SK-N-SH (cell line): ENCODE data around the gene ADGRB2. TPM values are rescaled to one million over a fixed set of nuclear protein-coding genes. Genes with fewer than 3 reads are reported as not detected.
A peak's percentile ranks its signal among the peaks of the same experiment; 100 is the strongest.

Experiments
- CTCF ChIA-PET: fragments of 300-600, 350-600 bp; formaldehyde crosslinking; extraction: SDS; loops from one replicate; lab custom pipeline; 2021; lab: Yijun Ruan, JAX
- POLR2A ChIA-PET: fragments of 350-600 bp; sonication (Branson Sonifier 250); formaldehyde crosslinking; extraction: SDS; loops from one replicate; lab custom pipeline; 2020; ENCODE audit warnings: antibody characterized with exemption, inconsistent platforms; lab: Yijun Ruan, JAX
- DNase-seq: peaks from one replicate; pipeline ENCODE4 v3.0.0; 2012
- H2AFZ ChIP-seq: fragments of 200-600 bp; sonication (generic); 2 replicates; pipeline ENCODE4 v1.8.1; 2016; ENCODE audit warnings: antibody characterized with exemption, mild to moderate bottlenecking, low read depth
- H3F3A ChIP-seq: fragments of 200-600 bp; sonication (generic); replicated peaks from 2 replicates; pipeline ENCODE3; 2016; ENCODE audit warnings: antibody characterized with exemption, mild to moderate bottlenecking; ENCODE audit not compliant: insufficient read depth
- H3K27ac ChIP-seq, 2 experiments: fragments of 200-500 bp in 1 of 2; fragments of 200-600 bp in 1 of 2; sonication (Bioruptor generic) in 1 of 2; sonication (generic), shearing (Covaris generic) in 1 of 2; 2 replicates each; pipeline versions ENCODE4 v1.5.1 to v1.6.1; 2014 to 2016; ENCODE audit warnings: low read depth in 2 of 2, inconsistent platforms in 1 of 2, low read length in 1 of 2, mild to moderate bottlenecking in 1 of 2, mixed read lengths in 1 of 2
- H3K27me3 ChIP-seq: fragments of 200-600 bp; sonication (generic), shearing (Covaris generic); 2 replicates; pipeline ENCODE4 v1.6.1; 2016; ENCODE audit warnings: mixed run types; ENCODE audit not compliant: insufficient read depth
- H3K36me3 ChIP-seq, 2 experiments: fragments of 200-500 bp in 1 of 2; fragments of 200-600 bp in 1 of 2; sonication (Bioruptor generic) in 1 of 2; sonication (generic) in 1 of 2; replicated peaks in 1 of 2; 2 replicates each; pipeline versions ENCODE3 to v1.5.1; 2014 to 2016; ENCODE audit warnings: low read length in 1 of 2, mild to moderate bottlenecking in 1 of 2; ENCODE audit not compliant: insufficient read depth in 2 of 2, control insufficient read depth in 1 of 2
- H3K4me1 ChIP-seq, 2 experiments: fragments of 200-500 bp in 1 of 2; fragments of 200-600 bp in 1 of 2; sonication (Bioruptor generic) in 1 of 2; sonication (generic), shearing (Covaris generic) in 1 of 2; 2 replicates each; pipeline versions ENCODE4 v1.5.1 to v1.6.1; 2014 to 2016; ENCODE audit warnings: low read depth in 1 of 2, low read length in 1 of 2, mixed run types in 1 of 2; ENCODE audit not compliant: insufficient read depth in 2 of 2, control insufficient read depth in 1 of 2
- H3K4me2 ChIP-seq: fragments of 200-600 bp; sonication (generic), shearing (Covaris generic); 2 replicates; pipeline ENCODE4 v1.6.1; 2017; ENCODE audit warnings: mixed run types
- H3K4me3 ChIP-seq, 2 experiments: fragments of 200-500 bp in 1 of 2; fragments of 200-600 bp in 1 of 2; sonication (Bioruptor generic) in 1 of 2; sonication (generic), shearing (Covaris generic) in 1 of 2; 2 replicates each; pipeline versions ENCODE4 v1.5.1 to v1.8.1; 2014 to 2016; ENCODE audit warnings: low read depth in 2 of 2, inconsistent platforms in 1 of 2, low read length in 1 of 2, mild to moderate bottlenecking in 1 of 2, mixed read lengths in 1 of 2, moderate library complexity in 1 of 2
- H3K79me2 ChIP-seq: fragments of 200-600 bp; sonication (generic); 2 replicates; pipeline ENCODE4 v1.8.1; 2017; ENCODE audit warnings: mild to moderate bottlenecking; ENCODE audit not compliant: insufficient read depth
- H3K9ac ChIP-seq: fragments of 200-600 bp; sonication (generic); 2 replicates; pipeline ENCODE4 v1.6.1; 2017; ENCODE audit warnings: mixed run types
- H3K9me2 ChIP-seq: fragments of 200-600 bp; sonication (generic); 2 replicates; pipeline ENCODE4 v1.6.1; 2017; ENCODE audit warnings: mixed run types
- H3K9me3 ChIP-seq: fragments of 200-600 bp; sonication (generic); 2 replicates; pipeline ENCODE4 v1.6.1; 2017; ENCODE audit warnings: mixed run types, mild to moderate bottlenecking, moderate library complexity
- H4K20me1 ChIP-seq: fragments of 200-600 bp; sonication (generic); 2 replicates; pipeline ENCODE4 v1.6.1; 2017; ENCODE audit warnings: mild to moderate bottlenecking, mixed run types; ENCODE audit not compliant: insufficient read depth
- ELF1 ChIP-seq: IDR thresholded peaks from 2 replicates; pipeline ENCODE4 v1.4.0; 2012
- EZH2phosphoT487 ChIP-seq: fragments of 200-600 bp; sonication (generic); IDR thresholded peaks from 2 replicates; pipeline ENCODE4 v1.6.1; 2017; ENCODE audit warnings: low read depth, mixed run types, mild to moderate bottlenecking, antibody characterized with exemption, moderate library complexity, borderline replicate concordance
- FOSL2 ChIP-seq: IDR thresholded peaks from 2 replicates; pipeline ENCODE4 v1.4.0; 2012; ENCODE audit warnings: low read depth, mild to moderate bottlenecking, moderate library complexity, borderline replicate concordance
- FOXM1 ChIP-seq: IDR thresholded peaks from 2 replicates; pipeline ENCODE4 v1.4.0; 2012; ENCODE audit warnings: low read depth, mild to moderate bottlenecking
- GATA2 ChIP-seq: sonication (generic); formaldehyde crosslinking; IDR thresholded peaks from 2 replicates; pipeline ENCODE4 v1.5.0; 2020; ENCODE audit warnings: mild to moderate bottlenecking, missing genetic modification reagents
- MEF2A ChIP-seq: IDR thresholded peaks from 2 replicates; pipeline ENCODE4 v1.4.0; 2012; ENCODE audit warnings: low read depth, borderline replicate concordance
- MXI1 ChIP-seq: IDR thresholded peaks from 2 replicates; pipeline ENCODE4 v1.6.1; 2012; ENCODE audit warnings: mild to moderate bottlenecking, low read depth, low read length, improper control_type of control experiment
- NFIC ChIP-seq: IDR thresholded peaks from 2 replicates; pipeline ENCODE4 v1.4.0; 2012; ENCODE audit warnings: borderline replicate concordance
- NRF1 ChIP-seq: IDR thresholded peaks from 2 replicates; pipeline ENCODE4 v1.6.1; 2012; ENCODE audit warnings: low read depth, mild to moderate bottlenecking, low read length
- PBX3 ChIP-seq: IDR thresholded peaks from 2 replicates; pipeline ENCODE4; 2012
- RCOR1 ChIP-seq: fragments of 150-350 bp; IDR thresholded peaks from 2 replicates; pipeline ENCODE4 v1.6.1; 2017; ENCODE audit warnings: antibody characterized with exemption, low read length
- RFX5 ChIP-seq: IDR thresholded peaks from 2 replicates; pipeline ENCODE4 v1.6.1; 2012; ENCODE audit warnings: mild to moderate bottlenecking, improper control_type of control experiment, low read length
- RXRA ChIP-seq: IDR thresholded peaks from 2 replicates; pipeline ENCODE4 v1.4.0; 2012; ENCODE audit warnings: low read depth, mild to moderate bottlenecking, borderline replicate concordance
- SMC3 ChIP-seq: IDR thresholded peaks from 2 replicates; pipeline ENCODE4 v1.6.1; 2012; ENCODE audit warnings: low read depth, low read length, improper control_type of control experiment
- TCF12 ChIP-seq: IDR thresholded peaks from 2 replicates; pipeline ENCODE4 v1.4.0; 2012
- TEAD4 ChIP-seq: IDR thresholded peaks from 2 replicates; pipeline ENCODE4 v1.4.0; 2012; ENCODE audit warnings: mild to moderate bottlenecking, borderline replicate concordance; ENCODE audit not compliant: insufficient read depth
- USF2 ChIP-seq: fragments of 150-350 bp; IDR thresholded peaks from 2 replicates; pipeline ENCODE4 v1.6.1; 2017; ENCODE audit warnings: antibody characterized with exemption, low read length, low read depth, borderline replicate concordance
- WGBS: methylation state at CpG from one replicate; pipeline ENCODE4 v1.1.6; 2017; ENCODE audit warnings: low lambda C conversion rate; 5-methylcytosine and 5-hydroxymethylcytosine counted together
- polyA plus RNA-seq, 3 experiments: library from polyadenylated mRNA; depleted of rRNA; stranded (reverse); fragments of >200 nt; gene quantifications; 2 replicates each; pipeline ENCODE4 v1.2.3, GENCODE V29; 2012
- TF ChIP-seq, protein P1 (sequence below): fragments of 200-600 bp; sonication (generic); IDR thresholded peaks from 2 replicates; pipeline ENCODE4 v1.6.1; 2017; ENCODE audit warnings: antibody characterized with exemption, mild to moderate bottlenecking, moderate library complexity

ADGRB2 gene
- polyA plus RNA-seq, 1 of the 3 experiments (the other 2 are of a cell fraction), result 13.0 TPM

GRCh38 chr1:31786366-31787060, 22.4 kb upstream of the ADGRB2 start:
- Histone ChIP-seq H3K27ac (peak overlapping the region in 1 of 2 experiments; percentile 97; a peak in 2 of 4 replicates), H3K79me2 (no peaks in the 10 kb centered on the region), H3K9me3 (no peaks in the 10 kb centered on the region), H3K27me3 (no peaks in the 10 kb centered on the region), H3K9me2 (no peaks in the 10 kb centered on the region), H3K4me2 (no peak overlapping the region), H3K4me1 (peaks cover 20 to 83% of the 10 kb centered on the region in 2 experiments), H2AFZ (no peak overlapping the region), H4K20me1 (no peaks in the 10 kb centered on the region), H3K9ac (no peak overlapping the region), H3K36me3 (no peaks in the 10 kb centered on the region), H3K4me3 (no peak overlapping the region), H3F3A (peaks cover 9% of the 10 kb centered on the region)
- ChIA-PET CTCF (interaction anchor here (3.5 to 21.1 kb wide), 3 partner anchors 27 to 71 kb away, joined by 20 to 707 read pairs (median 73); partner anchors contain the start of gene ADGRB2), POLR2A (interaction anchor here (0.7 to 6.1 kb wide), 2 partner anchors 22 to 34 kb away, joined by 3 to 58 read pairs; partner anchors contain the start of gene ADGRB2)
- no peak for TF ChIP-seq MXI1
- no peak for TF ChIP-seq FOXM1
- TF ChIP-seq TEAD4, result no peak
- no peak for TF ChIP-seq NFIC
- TF ChIP-seq, protein P1, sequence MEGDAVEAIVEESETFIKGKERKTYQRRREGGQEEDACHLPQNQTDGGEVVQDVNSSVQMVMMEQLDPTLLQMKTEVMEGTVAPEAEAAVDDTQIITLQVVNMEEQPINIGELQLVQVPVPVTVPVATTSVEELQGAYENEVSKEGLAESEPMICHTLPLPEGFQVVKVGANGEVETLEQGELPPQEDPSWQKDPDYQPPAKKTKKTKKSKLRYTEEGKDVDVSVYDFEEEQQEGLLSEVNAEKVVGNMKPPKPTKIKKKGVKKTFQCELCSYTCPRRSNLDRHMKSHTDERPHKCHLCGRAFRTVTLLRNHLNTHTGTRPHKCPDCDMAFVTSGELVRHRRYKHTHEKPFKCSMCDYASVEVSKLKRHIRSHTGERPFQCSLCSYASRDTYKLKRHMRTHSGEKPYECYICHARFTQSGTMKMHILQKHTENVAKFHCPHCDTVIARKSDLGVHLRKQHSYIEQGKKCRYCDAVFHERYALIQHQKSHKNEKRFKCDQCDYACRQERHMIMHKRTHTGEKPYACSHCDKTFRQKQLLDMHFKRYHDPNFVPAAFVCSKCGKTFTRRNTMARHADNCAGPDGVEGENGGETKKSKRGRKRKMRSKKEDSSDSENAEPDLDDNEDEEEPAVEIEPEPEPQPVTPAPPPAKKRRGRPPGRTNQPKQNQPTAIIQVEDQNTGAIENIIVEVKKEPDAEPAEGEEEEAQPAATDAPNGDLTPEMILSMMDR, result no peak
- no peak for TF ChIP-seq SMC3
- TF ChIP-seq GATA2 (CRISPR knock-in tag), result no peak
- TF ChIP-seq FOSL2, result no peak
- TF ChIP-seq RCOR1, result no peak
- no peak for TF ChIP-seq ELF1
- no peak for TF ChIP-seq NRF1
- TF ChIP-seq USF2, result no peak
- TF ChIP-seq TCF12, result no peak
- TF ChIP-seq RXRA, result no peak
- TF ChIP-seq PBX3, result no peak
- no peak for TF ChIP-seq MEF2A
- TF ChIP-seq EZH2phosphoT487, result no peak
- no peak for TF ChIP-seq RFX5
- WGBS, result 95% methylated on average over 11 of the region's 16 CpGs
- DNase-seq, result no peak
